Stimulated activated CD8-positive, alpha-beta memory T cell treated with anti-CD3 and anti-CD28 coated beads, Interleukin-12 subunit alpha, Interleukin-12 subunit beta, amount 100 ng/mL, for 24 hours (primary cell): Measurements from ENCODE around the gene INTS15.
A peak's percentile ranks its signal among the peaks of the same experiment; 100 is the strongest.
"Not testable (repeated sequence)": the region's sequence is repeated elsewhere in the genome, so short reads cannot be mapped to it uniquely, and the experiment has no call there.

Experiments used
- DNase-seq: peaks from one replicate; pipeline ENCODE4 v3.0.0-alpha.2; 2020; ENCODE audit errors: extremely low read depth

INTS15 gene

DNA sequence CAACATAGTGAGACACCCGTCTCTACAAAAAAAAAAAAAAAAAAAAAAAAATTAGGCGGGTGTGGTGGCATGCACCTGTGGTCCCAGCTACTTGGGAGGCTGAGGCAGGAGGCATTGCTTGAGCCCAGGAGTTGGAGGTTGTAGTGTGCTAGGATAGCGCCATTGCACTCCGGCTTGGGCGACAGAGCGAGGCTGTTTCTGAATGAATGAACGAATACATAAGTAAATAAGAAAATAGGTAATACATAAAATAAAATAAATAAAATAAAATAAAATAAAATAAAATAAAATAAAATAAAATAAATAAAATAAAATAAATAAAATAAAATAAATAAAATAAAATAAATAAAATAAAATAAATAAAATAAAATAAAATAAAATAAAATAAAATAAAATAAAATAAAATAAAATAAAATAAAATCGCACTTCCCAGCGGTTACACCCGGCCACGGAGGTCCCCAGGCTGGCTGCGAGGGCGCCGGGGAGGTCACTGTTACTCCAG, 12.9 kb upstream of the INTS15 start:
- not testable (repeated sequence) for DNase-seq

DNA sequence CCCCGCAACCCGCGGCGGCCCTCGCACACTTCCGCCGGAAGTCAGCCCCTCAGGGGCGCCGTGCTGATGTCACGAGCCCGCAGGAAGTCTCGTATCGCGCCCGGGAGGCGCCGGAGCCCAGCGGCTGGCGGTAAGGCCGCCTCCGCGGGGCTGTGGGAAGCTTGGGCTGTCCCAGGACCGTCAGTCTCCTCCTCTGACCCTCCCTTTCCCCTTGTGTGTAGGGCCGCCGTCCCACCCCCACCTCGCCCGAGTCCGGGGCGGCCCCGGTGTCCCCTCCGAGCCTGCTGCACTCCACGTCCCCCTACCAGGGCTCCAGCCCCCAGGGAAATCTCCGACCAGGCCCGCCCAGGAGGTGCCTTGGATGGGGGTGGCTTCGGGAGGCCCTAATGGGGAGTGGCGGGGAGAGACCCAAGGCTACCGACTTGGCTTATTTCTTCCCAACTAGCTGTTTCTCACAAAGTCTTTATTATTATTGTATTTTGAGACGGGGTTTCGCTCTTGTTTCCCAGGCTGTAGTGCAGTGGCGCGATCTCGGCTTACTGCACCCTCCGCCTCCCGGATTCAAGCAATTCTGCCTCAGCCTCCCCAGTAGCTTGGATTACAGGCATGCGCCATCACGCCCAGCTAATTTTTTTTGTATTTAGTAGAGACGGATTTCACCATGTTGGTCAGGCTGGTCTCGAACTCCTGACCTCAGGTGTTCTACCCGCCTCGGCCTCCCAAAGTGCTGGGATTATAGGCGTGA, 12.3 kb upstream of the INTS15 start, which contains the start of gene ZDHHC4:
Gene ZDHHC4, plus strand, starts transcription at position 86 of the 745 bp plus-strand sequence. CDS start 3,108 bp downstream, outside the sequence.
- DNase-seq, result peak; percentile 80

DNA sequence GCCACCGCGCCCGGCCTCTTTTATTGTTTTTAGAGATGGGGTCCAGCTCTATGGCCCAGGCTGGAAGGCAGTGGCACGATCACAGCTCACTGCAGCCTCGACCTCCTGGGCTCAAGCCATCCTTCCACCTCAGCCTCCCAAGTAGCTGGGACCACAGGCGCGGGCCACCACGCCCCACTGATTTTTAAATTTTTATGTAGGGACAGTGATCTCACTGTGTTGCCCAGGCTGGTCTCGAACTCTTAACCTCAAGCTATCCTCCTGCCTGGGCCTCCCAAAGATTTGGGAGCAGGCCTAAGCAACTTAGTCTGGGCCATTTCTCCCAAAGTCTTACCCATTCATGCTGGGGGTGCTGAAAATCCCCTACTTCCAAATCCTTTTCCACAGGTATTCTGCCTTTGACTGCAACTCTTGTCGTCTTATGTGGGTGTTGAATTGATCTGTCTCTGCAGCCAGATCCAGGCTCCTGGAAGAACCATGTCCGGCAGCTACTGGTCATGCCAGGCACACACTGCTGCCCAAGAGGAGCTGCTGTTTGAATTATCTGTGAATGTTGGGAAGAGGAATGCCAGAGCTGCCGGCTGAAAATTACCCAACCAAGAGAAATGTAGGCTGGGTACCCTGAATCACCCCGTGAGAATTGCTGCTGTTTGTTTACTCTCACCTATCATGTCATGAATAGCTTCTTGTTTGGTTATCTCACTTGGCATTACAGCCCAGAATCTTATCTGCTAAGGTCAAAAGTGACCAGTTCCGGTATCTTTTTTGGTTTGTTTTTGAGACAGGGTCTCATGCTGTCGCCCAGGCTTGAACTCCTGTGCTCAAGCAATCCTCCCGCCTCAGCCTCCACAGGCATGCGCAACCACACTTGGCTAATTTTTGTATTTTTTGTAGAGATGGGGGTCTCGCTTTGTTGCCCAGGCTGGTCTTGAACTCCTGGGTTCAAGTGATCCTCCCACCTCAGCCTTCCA, 11.4 kb upstream of the INTS15 start:
- DNase-seq, result no peak

DNA sequence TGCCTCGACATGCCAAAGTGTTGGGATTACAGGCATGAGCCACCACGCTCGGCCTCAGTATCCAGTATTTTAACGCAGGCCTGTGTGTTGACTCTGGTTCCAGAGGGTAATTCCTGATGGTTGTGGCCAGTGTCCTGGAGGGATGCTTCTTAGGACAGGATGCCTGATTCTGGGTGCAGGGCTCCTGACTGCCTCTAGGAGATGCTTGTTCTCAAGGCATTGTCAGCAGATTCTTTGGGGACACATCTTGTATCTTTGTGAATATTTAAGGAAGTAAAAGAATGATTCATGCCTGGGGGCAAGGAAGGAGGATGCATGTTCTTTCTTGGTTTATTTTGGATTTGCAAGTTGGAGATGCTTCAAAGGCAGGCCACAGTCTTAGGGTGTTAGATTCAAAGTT, 10.4 kb upstream of the INTS15 start:
- no peak for DNase-seq

DNA sequence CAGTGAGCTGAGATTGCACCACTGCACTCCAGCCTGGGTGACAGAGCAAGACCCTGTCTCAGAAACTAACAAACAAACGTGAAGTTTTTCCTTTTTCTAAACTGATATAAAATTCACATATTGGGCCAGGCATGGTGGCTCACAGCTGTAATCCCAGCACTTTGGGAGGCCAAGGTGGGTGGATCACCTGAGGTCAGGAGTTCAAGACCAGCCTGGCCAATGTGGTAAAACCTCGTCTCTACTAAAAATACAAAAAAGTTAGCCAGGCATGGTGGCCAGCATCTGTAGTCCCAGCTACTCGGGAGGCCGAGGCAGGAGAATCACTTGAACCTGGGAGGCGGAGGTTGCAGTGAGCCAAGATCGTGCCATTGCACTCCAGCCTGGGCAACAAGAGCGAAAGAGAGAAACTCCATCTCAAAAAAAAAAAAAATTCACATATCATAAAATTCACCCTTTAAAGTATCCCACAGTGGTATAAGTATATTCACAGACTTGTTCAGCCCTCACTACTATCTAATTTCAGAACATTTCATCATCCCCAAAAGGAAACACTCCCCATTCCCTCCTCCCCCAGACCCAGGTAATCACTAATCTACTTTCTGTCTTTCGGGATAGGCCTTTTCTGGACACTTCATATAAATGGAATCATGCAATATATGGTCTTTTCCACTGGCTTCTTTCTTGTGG, 3.9 kb upstream of the INTS15 start:
- not testable (repeated sequence) for DNase-seq

DNA sequence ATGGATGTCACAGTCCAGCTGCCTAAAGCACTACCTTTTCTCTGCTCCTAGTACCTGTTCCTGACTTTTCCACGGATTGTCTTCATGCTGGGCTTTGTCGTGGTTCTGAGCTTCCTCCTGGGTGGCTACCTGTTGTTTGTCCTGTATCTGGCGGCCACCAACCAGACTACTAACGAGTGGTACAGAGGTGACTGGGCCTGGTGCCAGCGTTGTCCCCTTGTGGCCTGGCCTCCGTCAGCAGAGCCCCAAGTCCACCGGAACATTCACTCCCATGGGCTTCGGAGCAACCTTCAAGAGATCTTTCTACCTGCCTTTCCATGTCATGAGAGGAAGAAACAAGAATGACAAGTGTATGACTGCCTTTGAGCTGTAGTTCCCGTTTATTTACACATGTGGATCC, 1.3 kb upstream of the INTS15 start:
- DNase-seq, result no peak

DNA sequence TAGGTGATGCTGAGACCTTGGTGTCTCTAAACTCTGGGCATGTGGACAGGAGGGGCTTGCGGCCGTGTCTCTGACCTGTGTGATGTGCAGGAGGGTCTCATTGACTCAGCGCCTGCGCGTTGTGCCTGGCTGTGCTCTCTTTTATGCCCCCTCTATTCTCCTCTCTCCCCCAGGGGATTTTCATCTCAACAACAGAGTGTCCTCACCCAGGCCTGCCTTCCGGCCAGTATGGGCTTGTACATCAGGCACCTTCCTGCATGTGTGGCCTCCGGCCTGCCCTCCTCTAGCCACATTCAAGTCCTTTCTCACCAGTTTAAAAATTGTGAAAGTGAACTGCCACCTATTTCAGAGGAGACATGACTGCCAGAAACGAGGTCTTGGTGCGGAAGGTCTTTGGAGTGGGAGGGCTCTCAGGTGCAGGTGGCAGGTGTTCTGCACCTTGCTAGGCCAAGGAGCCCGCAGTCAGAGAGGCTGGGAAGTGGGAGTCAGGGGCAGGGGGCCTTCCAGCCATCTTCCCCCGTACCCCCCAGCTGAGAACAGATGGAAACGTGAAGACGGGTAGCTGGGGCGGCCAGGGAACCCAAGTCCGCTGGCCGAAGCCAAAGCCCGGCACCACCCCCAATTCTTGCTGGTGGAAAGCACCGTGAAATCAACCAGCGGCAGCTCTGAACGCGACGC, 531 bp upstream of the INTS15 start:
- DNase-seq, result no peak

DNA sequence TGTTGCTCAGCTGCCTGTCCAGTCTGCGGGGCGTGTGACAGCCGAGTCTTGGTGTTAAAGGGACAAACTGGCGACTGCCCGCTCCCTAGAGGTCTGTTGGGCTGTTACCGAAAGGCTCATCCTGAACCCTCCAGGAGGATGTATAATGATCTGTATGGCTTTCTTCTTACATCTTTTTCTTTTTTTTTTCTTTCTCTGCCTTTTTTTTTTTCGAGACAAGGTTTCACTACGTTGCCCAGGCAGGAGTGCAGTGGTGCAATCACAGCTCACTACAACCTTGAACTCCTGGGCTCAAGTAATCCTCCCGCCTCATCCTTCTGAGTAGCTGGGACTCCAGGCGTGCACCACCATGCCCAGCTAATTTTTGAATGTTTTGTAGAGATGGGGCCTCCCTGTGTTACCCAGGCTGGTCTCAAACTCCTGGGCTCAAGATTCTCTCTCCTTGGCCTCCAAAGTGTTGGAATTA, 857 bp downstream of the INTS15 start:
- DNase-seq, result no peak

DNA sequence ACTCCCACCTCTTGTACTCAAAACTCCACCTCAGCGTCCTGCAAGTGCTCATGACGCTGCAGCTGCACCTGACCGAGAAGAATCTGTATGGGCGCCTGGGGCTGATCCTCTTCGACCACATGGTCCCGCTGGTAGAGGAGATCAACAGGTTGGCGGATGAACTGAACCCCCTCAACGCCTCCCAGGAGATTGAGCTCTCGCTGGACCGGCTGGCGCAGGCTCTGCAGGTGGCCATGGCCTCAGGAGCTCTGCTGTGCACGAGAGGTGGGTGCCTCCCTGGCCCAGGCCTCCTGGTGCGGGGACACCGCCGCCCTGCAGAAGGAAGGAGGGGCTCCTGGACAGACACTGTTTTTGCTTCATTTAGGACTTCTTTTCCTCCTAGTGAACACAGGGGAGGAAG, 10.3 kb downstream of the INTS15 start:
- no peak for DNase-seq

DNA sequence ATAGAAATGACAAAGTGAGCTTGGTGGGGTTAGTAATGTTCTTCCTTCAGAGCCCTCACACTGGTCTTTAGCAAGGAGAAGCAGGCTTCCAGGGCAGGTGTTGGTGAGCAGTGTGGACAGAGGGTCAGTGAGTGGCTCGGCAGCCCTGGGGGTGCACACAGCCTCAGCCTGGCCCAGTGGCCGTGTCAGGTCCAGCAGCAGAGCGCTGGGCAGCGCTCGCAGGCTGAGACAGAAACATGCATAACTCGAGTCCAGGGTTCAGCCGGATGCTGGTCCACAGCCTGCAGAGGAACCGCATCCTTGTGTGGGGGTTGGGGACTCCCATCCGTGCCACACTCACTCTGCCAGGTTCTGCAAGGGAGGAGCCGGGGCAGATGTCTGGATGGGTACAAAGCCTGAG, 14.6 kb downstream of the INTS15 start:
- DNase-seq, result no peak

DNA sequence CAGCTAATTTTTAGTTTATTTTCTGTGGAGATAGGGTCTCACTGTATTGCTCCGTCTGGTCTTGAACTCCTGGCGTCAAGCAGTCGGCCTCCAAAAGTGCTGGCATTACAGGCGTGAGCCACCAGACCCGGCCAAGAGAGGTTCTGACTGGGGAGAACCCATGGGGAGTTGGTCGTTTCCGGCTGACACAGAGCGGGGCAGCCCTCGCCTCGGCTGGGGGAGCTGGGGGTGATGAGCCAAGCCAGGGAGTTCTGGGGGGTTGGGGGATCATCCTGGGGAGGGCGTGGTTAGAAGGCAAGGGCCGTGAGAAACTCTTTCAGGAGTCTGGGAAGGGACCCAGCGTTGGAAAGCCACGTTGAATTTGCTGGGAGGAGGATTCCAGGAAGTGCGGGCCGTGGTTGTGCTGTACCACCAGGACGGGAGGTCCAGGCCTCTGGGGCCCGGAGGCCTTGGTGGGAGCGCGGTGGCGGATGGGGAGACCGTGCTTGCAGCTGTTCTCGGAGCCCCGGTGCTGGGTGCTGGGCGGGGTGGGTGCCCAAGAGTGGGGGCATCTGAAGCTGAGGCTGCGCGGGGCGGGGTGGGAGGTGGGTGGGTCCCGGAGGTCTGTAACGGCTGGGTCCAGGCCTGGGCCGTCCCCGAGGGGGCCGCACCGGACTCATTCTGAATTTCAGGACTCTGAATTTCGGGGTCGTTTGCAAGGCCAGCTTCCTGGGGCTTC, 17.2 kb downstream of the INTS15 start:
- DNase-seq, result no peak

DNA sequence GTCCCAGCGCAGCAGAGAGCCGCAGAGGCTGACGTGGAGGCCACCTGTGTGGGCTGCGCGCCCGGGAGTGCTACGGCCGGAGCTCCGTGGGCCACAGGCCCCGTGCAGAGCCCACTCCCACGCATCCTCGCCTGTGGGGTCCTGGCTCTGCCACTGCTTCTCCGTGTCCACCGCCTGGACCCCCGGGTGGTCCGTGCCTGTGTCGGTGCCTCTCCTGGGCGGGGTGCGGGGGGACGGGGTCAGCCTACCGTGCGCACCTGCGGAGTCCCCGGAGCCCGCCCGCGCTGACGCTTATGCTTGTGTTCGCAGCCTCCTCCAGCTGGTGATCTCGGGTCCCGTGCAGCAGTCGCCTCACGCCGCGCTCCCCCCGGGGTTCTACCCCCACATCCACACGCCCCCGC, 17.8 kb downstream of the INTS15 start:
- DNase-seq, result no peak

DNA sequence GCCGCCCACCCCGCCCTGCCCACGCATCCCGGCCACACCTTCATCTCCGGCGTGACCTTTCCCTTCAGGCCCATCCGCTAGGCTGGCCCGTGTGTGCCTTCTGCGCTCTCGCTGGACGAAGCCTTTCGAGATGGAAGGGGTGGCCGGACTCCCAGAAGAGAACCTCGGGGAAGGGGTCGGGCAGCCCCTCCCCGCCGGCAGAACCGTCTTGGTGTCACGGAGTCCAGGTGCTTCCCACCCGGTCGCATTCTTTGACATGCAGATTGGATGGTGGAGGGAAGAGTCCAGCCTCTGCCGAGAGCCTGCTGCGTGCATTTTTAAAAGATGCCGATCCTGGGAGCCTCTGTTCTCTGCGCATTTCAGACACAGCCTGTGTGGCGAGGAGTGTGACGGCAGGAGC, 18.3 kb downstream of the INTS15 start:
- no peak for DNase-seq

DNA sequence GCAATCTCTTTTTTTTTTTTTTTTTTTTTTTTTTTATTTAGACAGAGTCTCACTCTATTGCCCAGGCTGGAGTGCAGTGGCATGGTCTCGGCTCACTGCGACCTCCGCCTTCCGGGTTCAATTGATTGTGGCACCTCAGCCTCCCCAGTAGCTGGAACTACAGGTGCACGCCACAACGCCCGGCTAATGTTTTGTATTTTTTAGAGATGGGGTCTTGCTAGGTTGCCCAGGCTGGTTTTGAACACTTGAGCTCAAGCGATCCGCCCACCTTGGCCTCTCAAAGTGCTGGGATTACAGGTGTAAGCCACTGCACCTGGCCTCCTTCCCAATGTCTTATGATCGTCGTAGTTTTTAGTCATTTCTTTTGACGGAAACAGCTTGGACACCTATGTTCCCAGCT, 19.0 kb downstream of the INTS15 start:
- DNase-seq, result no peak

DNA sequence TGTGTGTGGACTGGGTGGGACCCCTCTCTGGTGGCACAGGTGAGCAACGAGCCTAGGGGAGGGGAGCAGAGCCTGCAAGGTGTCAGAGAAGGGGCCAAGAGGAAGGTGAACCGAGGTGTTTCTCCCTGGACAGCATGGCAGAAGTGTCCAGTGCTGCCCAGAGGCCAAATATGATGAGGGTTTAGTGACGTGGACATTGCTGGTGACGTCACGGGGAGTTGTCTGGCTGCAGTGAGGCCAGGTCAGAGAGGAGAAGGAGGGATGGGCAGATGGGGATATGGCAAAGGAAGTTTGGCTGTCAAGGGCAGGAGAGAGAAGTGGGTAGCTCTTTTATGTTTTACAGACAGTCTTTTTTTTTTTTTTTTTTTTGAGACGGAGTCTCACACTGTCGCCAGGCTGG, 23.0 kb downstream of the INTS15 start:
- no peak for DNase-seq

DNA sequence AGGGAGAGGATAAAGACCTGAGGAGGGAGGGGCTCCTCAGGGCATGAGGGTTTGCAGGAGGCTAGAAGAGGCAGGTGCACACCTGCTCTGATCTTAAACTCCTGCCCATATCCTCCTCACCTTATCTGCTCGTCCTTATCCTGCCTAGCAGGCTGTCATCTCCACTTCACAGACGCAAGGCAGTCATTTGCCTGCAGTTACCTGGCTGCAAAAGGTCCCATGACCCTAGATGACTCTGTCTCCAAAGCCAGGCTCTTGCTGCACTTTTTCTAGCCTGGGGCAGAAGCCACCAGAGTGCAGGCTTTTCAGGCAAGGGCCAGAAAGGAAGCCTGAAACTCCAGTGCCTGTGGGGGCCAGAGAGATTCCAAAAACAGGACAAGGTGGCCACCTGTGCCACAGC, 23.9 kb downstream of the INTS15 start:
- no peak for DNase-seq

DNA sequence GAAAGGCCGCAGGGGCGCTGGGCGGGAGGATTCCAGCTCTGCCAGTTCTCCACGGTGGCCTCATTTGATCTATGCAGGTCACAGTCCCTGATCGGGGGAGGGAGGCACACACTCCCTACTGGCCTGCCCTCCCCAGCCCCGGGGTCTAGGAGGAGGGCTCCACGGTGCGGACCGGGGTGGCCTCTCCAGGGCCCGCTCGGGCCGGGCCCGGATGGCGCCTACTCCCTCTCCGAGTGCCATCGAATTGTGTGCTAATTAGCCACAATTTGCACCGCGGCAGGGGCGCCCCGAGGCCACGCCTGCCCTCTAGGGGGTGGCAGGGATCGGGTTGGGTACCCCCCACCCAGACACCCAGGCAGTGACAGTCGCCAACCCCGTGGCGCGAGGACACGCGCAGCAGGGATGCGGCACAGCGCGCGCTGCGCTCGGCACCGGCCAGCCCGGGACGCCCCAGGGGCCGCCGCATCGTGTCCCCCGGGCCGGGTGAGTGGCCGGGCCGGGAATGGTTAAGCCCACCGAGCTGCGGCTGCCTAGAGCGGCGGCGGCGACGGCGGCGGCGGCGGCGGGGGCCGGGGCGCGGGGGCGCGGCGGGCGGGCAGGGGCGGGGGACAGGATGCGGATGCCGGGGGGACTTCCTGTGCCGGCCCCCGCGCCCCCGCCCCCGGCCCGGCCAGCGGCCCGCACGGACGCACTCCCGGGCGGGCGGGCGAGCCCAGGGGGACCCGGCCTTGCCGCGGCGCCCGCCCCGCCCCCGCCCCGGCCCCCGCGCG, 25.3 kb downstream of the INTS15 start, which contains the start of gene ZNF853:
Gene ZNF853, plus strand, starts transcription at position 658 of the 770 bp plus-strand sequence. CDS start 565 bp downstream, outside the sequence.
- no peak for DNase-seq

DNA sequence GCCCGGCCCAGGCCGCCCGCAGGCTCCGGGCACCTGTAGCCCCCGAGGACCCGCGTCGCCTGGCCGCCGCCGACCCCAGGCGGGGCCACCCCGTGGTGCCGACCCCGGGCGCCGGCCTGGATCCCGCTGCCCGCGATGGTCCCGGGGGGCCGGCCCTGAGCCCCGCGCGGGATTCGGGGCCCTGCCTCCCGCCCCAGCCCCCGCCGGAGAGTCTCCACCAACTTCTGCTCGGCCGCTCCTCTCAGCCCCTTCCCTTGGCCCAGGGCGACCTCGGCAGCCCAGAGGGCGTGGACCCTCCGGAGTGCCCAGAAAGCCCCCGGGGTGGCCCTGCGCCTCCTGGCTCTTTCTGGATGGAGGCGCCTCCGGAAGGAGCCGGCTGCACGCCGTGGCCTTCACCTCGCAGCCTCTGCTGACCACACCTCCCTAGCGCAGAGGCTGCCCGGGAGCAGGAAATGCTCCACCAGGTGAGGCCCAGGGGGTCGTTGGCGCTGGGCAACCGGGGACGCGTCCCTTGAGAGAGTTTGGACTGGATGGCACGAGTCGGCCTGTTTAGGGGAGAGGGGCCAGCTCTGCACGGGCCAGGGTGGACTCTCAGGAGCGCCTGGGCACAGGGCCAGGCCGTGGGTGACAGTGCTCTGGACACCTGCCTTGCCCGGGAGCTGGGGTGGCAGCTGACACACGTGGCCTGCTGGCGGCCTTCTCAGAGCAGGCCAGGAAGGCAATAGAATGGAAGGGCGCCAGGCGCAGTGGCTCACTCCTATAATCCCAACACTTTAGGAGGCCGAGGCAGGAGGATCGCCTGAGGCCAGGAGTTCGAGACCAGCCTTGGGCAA, 26.1 kb downstream of the INTS15 start:
- DNase-seq, result no peak
